Natural killer cell (primary cell): ENCODE data around the gene LRRC55. TPM values are rescaled to one million over a fixed set of nuclear protein-coding genes. Genes with fewer than 3 reads are reported as not detected.

Experiments used
- ATAC-seq, 3 donors: fragments of 150-1000 bp in 2 of 3; fragments of 200-7000 bp in 1 of 3; cut with Tn5 transposase; 1 replicate in 1 of 3; 2 replicates in 2 of 3; pipeline ENCODE4 v1.10.0; 2021; ENCODE audit warnings: mild to moderate bottlenecking in 2 of 3, moderate library complexity in 2 of 3
- DNase-seq, 2 donors: peaks; one replicate each; pipeline versions ENCODE4 v3.0.0 to v3.0.0-alpha.2; 2013 to 2021; ENCODE audit warnings: mixed read lengths in 1 of 2
- H3K27ac ChIP-seq: one replicate; pipeline ENCODE4 v1.5.1; 2013; ENCODE audit warnings: mild to moderate bottlenecking, low read length
- H3K27me3 ChIP-seq: one replicate; pipeline ENCODE4 v1.6.1; 2013; ENCODE audit warnings: low read length; ENCODE audit not compliant: control insufficient read depth, insufficient read depth
- H3K36me3 ChIP-seq: one replicate; pipeline ENCODE4 v1.6.1; 2013; ENCODE audit warnings: low read length; ENCODE audit not compliant: control insufficient read depth, insufficient read depth
- H3K4me1 ChIP-seq: one replicate; pipeline ENCODE4 v1.6.1; 2013; ENCODE audit warnings: low read length; ENCODE audit not compliant: control insufficient read depth, insufficient read depth
- H3K4me3 ChIP-seq: one replicate; pipeline ENCODE4 v1.5.1; 2013; ENCODE audit warnings: low read length
- H3K9me3 ChIP-seq: one replicate; pipeline ENCODE4 v1.6.1; 2013; ENCODE audit warnings: low read length; ENCODE audit not compliant: control insufficient read depth, insufficient read depth
- H3K27ac Mint-ChIP-seq, 2 donors: one replicate each; pipeline ENCODE4 v1.8.0; 2022; ENCODE audit warnings: mild to moderate bottlenecking in 2 of 2, mixed read lengths in 2 of 2, moderate library complexity in 1 of 2
- H3K27me3 Mint-ChIP-seq, 2 donors: one replicate each; pipeline ENCODE4 v1.8.0; 2022; ENCODE audit warnings: low read depth in 2 of 2, mixed read lengths in 2 of 2
- H3K36me3 Mint-ChIP-seq: one replicate; pipeline ENCODE4 v1.8.0; 2022; ENCODE audit warnings: mixed read lengths
- H3K4me1 Mint-ChIP-seq, 2 donors: one replicate each; pipeline ENCODE4 v1.8.0; 2022; ENCODE audit warnings: mixed read lengths in 2 of 2
- H3K4me3 Mint-ChIP-seq: one replicate; pipeline ENCODE4 v1.8.0; 2022; ENCODE audit warnings: mild to moderate bottlenecking, moderate library complexity, mixed read lengths
- H3K9me3 Mint-ChIP-seq, 2 donors: one replicate each; pipeline ENCODE4 v1.8.0; 2022; ENCODE audit warnings: mixed read lengths in 2 of 2
- WGBS: methylation state at CpG from one replicate; pipeline ENCODE4 v1.1.7; 2013; ENCODE audit warnings: missing lambda C conversion rate; ENCODE audit not compliant: insufficient coverage; 5-methylcytosine and 5-hydroxymethylcytosine counted together
- intact Hi-C: fragments of 100-400 bp; cut with micrococcal nuclease; formaldehyde crosslinking; loops from one replicate; pipeline ENCODE4 v1.14.2; 2022
- total RNA-seq, 4 donors: library from RNA; stranded (reverse); fragments of 120-200 nt in 1 of 4; gene quantifications; one replicate each; pipeline versions ENCODE4 v1.2.3 to v1.2.4, GENCODE V29; 2013 to 2022
- TF ChIP-seq, protein P1 (sequence below): fragments of 200-600 bp; IDR thresholded peaks from one replicate; pipeline ENCODE4 v1.8.0; 2022; ENCODE audit warnings: antibody characterized with exemption

Gene LRRC55
- total RNA-seq, 3 donors from 2014 or later (not counting 1 experiment from before 2014, with no cell fraction given), result not detected

DNA sequence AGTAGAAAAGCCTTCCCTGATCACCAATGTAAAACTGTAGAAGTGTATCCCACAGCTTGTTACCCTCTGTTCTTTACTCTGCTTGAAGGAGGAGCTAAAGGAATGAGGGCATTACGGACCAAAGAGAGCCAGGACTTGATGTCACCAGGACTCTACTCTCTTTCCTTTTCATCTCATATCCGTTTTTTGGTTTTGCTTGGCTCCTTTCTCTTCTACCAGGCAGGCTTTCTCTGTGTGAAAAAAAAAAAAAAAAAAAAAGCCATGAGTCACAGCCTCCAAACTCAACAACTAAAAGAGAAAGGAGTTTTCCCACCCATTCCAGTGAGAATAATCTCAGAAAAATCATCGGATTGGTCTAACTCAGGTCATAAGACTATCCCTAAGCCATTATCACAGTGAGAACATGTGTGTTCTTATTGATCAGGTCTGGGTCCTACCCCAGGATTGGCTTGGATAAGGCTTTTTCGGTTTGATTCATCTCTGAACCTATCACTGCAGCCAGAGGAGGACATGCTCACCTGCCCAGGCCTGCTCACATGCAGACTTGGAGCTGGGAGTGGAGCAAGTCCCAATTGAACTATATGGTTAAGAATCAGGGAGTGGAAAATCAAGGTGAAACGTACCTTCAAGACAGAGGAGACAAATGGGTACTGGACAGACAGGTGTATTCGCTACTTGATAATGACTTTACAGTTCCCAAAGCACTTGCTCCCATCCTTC, 19.4 kb upstream of the LRRC55 start:
- Histone ChIP-seq H3K36me3 (no peaks in the 10 kb centered on the region), H3K4me3 (no peak overlapping the region), H3K27me3 (no peaks in the 10 kb centered on the region), H3K27ac (no peak overlapping the region), H3K4me1 (no peaks in the 10 kb centered on the region), H3K9me3 (no peaks in the 10 kb centered on the region)
- Mint-ChIP-seq H3K9me3 (no peaks in the 10 kb centered on the region), H3K36me3 (no peaks in the 10 kb centered on the region), H3K4me3 (no peak overlapping the region), H3K4me1 (no peaks in the 10 kb centered on the region), H3K27me3 (peaks cover 17 to 41% of the 10 kb centered on the region in 2 donors), H3K27ac (no peak overlapping the region)
- 63% methylated on average over 6 of the region's 6 CpGs for WGBS
- TF ChIP-seq, protein P1, sequence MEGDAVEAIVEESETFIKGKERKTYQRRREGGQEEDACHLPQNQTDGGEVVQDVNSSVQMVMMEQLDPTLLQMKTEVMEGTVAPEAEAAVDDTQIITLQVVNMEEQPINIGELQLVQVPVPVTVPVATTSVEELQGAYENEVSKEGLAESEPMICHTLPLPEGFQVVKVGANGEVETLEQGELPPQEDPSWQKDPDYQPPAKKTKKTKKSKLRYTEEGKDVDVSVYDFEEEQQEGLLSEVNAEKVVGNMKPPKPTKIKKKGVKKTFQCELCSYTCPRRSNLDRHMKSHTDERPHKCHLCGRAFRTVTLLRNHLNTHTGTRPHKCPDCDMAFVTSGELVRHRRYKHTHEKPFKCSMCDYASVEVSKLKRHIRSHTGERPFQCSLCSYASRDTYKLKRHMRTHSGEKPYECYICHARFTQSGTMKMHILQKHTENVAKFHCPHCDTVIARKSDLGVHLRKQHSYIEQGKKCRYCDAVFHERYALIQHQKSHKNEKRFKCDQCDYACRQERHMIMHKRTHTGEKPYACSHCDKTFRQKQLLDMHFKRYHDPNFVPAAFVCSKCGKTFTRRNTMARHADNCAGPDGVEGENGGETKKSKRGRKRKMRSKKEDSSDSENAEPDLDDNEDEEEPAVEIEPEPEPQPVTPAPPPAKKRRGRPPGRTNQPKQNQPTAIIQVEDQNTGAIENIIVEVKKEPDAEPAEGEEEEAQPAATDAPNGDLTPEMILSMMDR, result no peak
- intact Hi-C loops, result no loop called here
- DNase-seq (no peak), ATAC-seq (no peak)

DNA sequence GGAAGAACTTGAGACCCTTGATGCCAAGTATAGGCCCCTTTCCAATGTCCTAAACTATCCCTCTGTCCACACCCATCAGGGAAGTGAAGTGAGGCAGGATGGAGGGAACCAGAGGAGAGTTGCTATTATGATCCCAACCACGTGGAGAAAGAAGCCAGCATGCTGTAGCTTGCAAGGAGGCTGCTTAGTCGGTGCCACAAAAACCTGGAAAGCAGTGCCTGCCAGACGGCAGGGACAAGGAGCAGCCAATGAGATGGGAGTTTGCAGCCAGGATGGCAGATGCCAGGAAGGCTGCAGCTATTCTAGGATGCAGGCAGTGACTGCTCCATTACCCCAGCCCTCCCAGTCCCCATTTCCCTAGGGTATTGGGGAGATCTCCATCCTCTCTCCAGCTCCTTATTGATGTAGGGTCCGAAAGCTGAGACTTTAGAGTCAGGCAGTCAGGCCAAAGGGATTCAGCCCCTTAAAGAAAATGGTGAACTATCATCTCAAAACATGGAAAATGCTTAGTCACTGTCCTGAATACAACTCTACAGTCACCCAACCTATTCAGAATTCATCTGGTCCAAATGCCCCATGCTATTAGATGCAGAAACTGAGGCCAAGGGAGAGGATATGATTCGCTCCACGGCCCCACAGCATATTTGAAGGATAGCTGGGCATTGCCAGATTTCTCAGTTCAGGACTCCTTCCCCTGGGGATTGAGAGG, 18.4 kb upstream of the LRRC55 start:
- H3K36me3 ChIP-seq, result no peaks in the 10 kb centered on the region
- no peaks in the 10 kb centered on the region for H3K4me1 ChIP-seq
- Mint-ChIP-seq H3K4me1 (no peaks in the 10 kb centered on the region), H3K9me3 (no peaks in the 10 kb centered on the region), H3K36me3 (no peaks in the 10 kb centered on the region), H3K27ac (no peak overlapping the region), H3K4me3 (no peak overlapping the region), H3K27me3 (peaks cover 14 to 38% of the 10 kb centered on the region in 2 donors)
- no peak for ATAC-seq
- H3K9me3 ChIP-seq, result no peaks in the 10 kb centered on the region
- TF ChIP-seq, protein P1, result no peak
- DNase-seq, result no peak
- H3K27me3 ChIP-seq, result no peaks in the 10 kb centered on the region
- intact Hi-C loops, result no loop called here
- H3K4me3 ChIP-seq, result no peak overlapping the region
- 78% methylated on average over 6 of the region's 6 CpGs for WGBS
- H3K27ac ChIP-seq, result no peak overlapping the region

DNA sequence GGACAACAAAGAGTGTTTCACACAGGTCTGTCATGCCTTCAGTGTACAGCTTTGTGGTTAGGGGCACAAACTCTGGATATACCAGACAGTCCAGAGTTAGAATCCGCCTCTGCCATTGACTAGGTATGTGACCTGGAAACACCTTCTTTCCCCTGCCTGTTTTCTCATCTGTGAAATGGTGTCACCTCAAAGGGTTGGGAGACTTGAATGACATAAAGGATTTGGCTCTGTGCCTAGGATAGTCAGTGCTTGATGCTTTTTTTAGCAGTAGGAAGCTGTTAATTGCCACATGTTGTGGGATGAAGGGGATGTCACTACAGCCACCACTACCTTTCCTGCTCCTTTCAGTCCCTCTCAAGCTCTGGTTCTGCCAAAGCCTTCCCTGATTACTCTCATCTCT, 17.4 kb upstream of the LRRC55 start:
- 71% methylated on average over 1 of the region's 1 CpG for WGBS
- ATAC-seq, result peak in 1 of 3 donors; percentile 14
- Mint-ChIP-seq H3K27ac (no peak overlapping the region), H3K4me1 (no peaks in the 10 kb centered on the region), H3K36me3 (no peaks in the 10 kb centered on the region), H3K4me3 (no peak overlapping the region), H3K9me3 (no peaks in the 10 kb centered on the region), H3K27me3 (peaks cover 14 to 33% of the 10 kb centered on the region in 2 donors)
- intact Hi-C loops, result no loop called here
- Histone ChIP-seq H3K9me3 (no peaks in the 10 kb centered on the region), H3K27ac (no peak overlapping the region), H3K4me3 (no peak overlapping the region), H3K36me3 (no peaks in the 10 kb centered on the region), H3K27me3 (no peaks in the 10 kb centered on the region), H3K4me1 (no peaks in the 10 kb centered on the region)
- TF ChIP-seq, protein P1, result no peak
- no peak for DNase-seq
